Mucosa of rectum (tissue), 2 donors: ENCODE results near the gene KCNIP4.

ENCODE experiments used
- H3K27ac ChIP-seq, 2 donors: one replicate each; pipeline ENCODE4 v1.7.0; 2013; ENCODE audit warnings: inconsistent platforms in 2 of 2, low read depth in 2 of 2, low read length in 2 of 2
- H3K27me3 ChIP-seq, 2 donors: one replicate each; pipeline ENCODE4 v1.7.0; 2013; ENCODE audit warnings: low read length in 2 of 2; ENCODE audit not compliant: control insufficient read depth in 2 of 2, insufficient read depth in 2 of 2
- H3K36me3 ChIP-seq, 2 donors: one replicate each; pipeline ENCODE4 v1.7.0; 2013; ENCODE audit warnings: low read length in 2 of 2; ENCODE audit not compliant: control insufficient read depth in 2 of 2, insufficient read depth in 2 of 2
- H3K4me1 ChIP-seq, 2 donors: one replicate each; pipeline ENCODE4 v1.7.0; 2013; ENCODE audit warnings: low read length in 2 of 2, mild to moderate bottlenecking in 1 of 2; ENCODE audit not compliant: control insufficient read depth in 2 of 2, insufficient read depth in 2 of 2
- H3K4me3 ChIP-seq, 2 donors: one replicate each; pipeline ENCODE4 v1.7.0; 2013; ENCODE audit warnings: low read length in 2 of 2
- H3K9ac ChIP-seq, 2 donors: one replicate each; pipeline ENCODE4 v1.7.0; 2013; ENCODE audit warnings: low read length in 2 of 2, low read depth in 1 of 2, mild to moderate bottlenecking in 1 of 2
- H3K9me3 ChIP-seq, 2 donors: one replicate each; pipeline ENCODE4 v1.7.0; 2013; ENCODE audit warnings: low read length in 2 of 2; ENCODE audit not compliant: control insufficient read depth in 2 of 2
- donor health status: healthy.
- donor health status: Normal muscosa, but diverticular disease.

Gene KCNIP4

DNA sequence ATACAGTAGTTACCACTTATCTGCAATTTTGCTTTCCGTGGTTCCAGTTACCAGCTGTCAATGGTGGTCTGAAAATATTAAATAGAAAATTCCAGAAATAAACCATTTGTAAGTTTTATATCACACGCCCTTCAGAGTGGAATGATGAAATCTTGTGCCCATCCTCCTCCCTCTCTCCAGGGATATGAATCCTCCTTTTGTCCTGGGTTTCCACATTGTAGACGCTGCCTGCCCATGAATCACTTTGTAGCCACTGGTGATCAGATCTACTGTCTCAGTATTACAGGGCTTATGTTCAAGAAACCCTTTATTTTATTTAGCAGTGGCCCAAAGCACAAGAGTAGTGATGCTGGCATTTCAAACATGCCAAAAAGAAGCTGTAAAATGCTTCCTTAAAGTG, 198.6 kb downstream of the KCNIP4 start:
- Histone ChIP-seq H3K36me3 (no peaks in the 10 kb centered on the region), H3K9me3 (no peaks in the 10 kb centered on the region), H3K27me3 (no peaks in the 10 kb centered on the region), H3K4me1 (no peaks in the 10 kb centered on the region), H3K9ac (no peak overlapping the region), H3K27ac (no peak overlapping the region), H3K4me3 (no peak overlapping the region)

DNA sequence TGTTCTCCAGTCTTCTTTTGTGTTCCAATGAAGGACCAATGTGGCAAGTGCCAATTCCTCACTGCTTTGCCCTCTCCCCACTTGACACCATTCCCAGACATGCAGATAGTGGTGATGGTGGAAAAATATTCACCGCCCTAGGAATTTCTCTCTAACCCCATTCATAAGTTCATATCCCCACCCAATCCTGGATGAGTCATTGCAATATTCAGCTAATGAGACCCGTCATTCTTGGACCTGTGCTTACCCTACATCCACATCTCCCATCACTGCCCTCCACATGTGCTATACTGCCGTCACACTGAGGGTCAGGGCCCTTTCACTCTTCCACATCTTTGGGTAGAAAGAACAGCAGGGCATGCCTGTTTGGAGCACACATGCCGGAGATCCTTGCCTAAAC, 199.2 kb downstream of the KCNIP4 start:
- no peaks in the 10 kb centered on the region for H3K9me3 ChIP-seq
- H3K4me1 ChIP-seq, result no peaks in the 10 kb centered on the region
- no peak overlapping the region for H3K9ac ChIP-seq
- H3K27me3 ChIP-seq, result no peaks in the 10 kb centered on the region
- no peak overlapping the region for H3K27ac ChIP-seq
- H3K36me3 ChIP-seq, result no peaks in the 10 kb centered on the region
- no peak overlapping the region for H3K4me3 ChIP-seq

GRCh38 chr4:21744046-21744445, 204.5 kb downstream of the KCNIP4 start:
- Histone ChIP-seq H3K27ac (no peak overlapping the region), H3K4me3 (no peak overlapping the region)

GRCh38 chr4:21742326-21742725, 206.2 kb downstream of the KCNIP4 start:
- no peak overlapping the region for H3K4me3 ChIP-seq
- no peaks in the 10 kb centered on the region for H3K4me1 ChIP-seq

More at GRCh38 chr4:21744046-21744445, 204.5 kb downstream of the KCNIP4 start:
- Histone ChIP-seq H3K36me3 (no peaks in the 10 kb centered on the region), H3K4me1 (no peaks in the 10 kb centered on the region), H3K9me3 (no peaks in the 10 kb centered on the region), H3K9ac (no peak overlapping the region), H3K27me3 (no peaks in the 10 kb centered on the region)

DNA sequence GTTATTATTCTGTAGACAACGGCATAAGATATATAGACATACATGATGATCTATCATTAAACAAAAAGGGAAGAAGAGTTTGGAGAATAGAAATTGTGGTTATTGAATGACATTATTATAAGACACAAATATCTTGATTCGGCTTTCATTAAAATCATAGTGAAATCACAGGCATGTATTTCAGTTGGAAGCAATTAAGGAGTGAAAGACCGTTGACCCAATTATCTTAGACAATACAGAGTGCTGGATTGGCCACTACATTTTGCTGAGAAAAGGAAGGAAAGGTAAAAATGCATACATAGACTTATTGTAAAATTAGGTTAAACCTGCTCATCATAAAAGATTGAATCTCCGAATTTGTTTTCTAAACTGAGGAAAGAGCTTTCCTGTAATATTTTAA, 209.8 kb downstream of the KCNIP4 start:
- no peak overlapping the region for H3K27ac ChIP-seq
- no peaks in the 10 kb centered on the region for H3K9me3 ChIP-seq
- H3K36me3 ChIP-seq, result no peaks in the 10 kb centered on the region
- no peak overlapping the region for H3K4me3 ChIP-seq
- no peaks in the 10 kb centered on the region for H3K27me3 ChIP-seq
- H3K9ac ChIP-seq, result no peak overlapping the region
- H3K4me1 ChIP-seq, result no peaks in the 10 kb centered on the region

More at GRCh38 chr4:21742326-21742725, 206.2 kb downstream of the KCNIP4 start:
- no peak overlapping the region for H3K9ac ChIP-seq
- H3K27me3 ChIP-seq, result no peaks in the 10 kb centered on the region
- no peak overlapping the region for H3K27ac ChIP-seq
- no peaks in the 10 kb centered on the region for H3K36me3 ChIP-seq
- H3K9me3 ChIP-seq, result no peaks in the 10 kb centered on the region

GRCh38 chr4:21735866-21736265, 212.7 kb downstream of the KCNIP4 start:
- Histone ChIP-seq H3K9me3 (no peaks in the 10 kb centered on the region), H3K9ac (no peak overlapping the region), H3K27ac (no peak overlapping the region), H3K36me3 (no peaks in the 10 kb centered on the region), H3K27me3 (no peaks in the 10 kb centered on the region), H3K4me1 (no peaks in the 10 kb centered on the region), H3K4me3 (no peak overlapping the region)

GRCh38 chr4:21733894-21734630, 214.5 kb downstream of the KCNIP4 start:
- no peak overlapping the region for H3K27ac ChIP-seq
- no peak overlapping the region for H3K4me3 ChIP-seq
- no peaks in the 10 kb centered on the region for H3K4me1 ChIP-seq
- H3K9ac ChIP-seq, result no peak overlapping the region
- no peaks in the 10 kb centered on the region for H3K9me3 ChIP-seq
- no peaks in the 10 kb centered on the region for H3K27me3 ChIP-seq
- H3K36me3 ChIP-seq, result no peaks in the 10 kb centered on the region

GRCh38 chr4:21728304-21728703, 220.3 kb downstream of the KCNIP4 start:
- H3K27ac ChIP-seq, result no peak overlapping the region
- H3K36me3 ChIP-seq, result no peaks in the 10 kb centered on the region
- H3K9me3 ChIP-seq, result no peaks in the 10 kb centered on the region
- no peaks in the 10 kb centered on the region for H3K4me1 ChIP-seq
- H3K4me3 ChIP-seq, result no peak overlapping the region
- H3K9ac ChIP-seq, result no peak overlapping the region
- no peaks in the 10 kb centered on the region for H3K27me3 ChIP-seq

- Histone ChIP-seq H3K27me3 (no peaks in the 10 kb centered on the region), H3K36me3 (no peaks in the 10 kb centered on the region), H3K9ac (no peak overlapping the region), H3K4me3 (no peak overlapping the region), H3K27ac (no peak overlapping the region), H3K9me3 (no peaks in the 10 kb centered on the region), H3K4me1 (no peaks in the 10 kb centered on the region)
Observed at GRCh38 chr4:21726255-21726815, 222.2 kb downstream of the KCNIP4 start.

DNA sequence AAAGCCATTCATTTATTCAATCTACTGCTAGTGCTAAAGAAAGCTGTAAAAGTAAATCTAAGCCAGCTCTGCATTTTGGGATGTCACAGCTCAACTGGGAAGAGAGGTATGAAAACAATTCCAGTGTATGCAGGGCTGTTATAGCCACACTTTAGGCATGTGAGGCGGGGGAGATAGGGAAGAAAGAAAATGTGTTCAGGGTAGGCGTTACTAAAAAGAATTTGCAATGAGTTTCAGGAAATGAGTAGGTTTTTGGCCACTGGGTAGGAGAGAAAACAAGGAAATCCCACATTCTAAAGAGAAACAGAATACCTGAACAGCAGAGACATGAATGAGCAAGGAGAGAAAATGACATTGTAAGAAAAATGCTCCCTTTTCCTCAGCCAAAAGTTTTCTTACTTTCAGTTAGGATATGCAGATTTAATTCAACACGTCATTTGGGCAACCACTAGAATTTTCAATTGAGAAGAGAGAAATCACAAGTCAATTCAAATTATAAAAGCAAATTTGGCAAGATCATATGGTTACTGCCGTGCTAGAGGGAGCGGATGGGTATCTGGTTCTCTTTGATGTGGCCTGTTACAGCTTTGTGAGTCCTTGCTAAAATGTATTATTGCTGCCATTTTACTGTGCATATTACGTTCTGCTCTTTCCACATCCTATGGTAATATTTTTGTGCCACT, 226.3 kb downstream of the KCNIP4 start:
- Histone ChIP-seq H3K27me3 (no peaks in the 10 kb centered on the region), H3K9ac (no peak overlapping the region), H3K36me3 (no peaks in the 10 kb centered on the region), H3K27ac (no peak overlapping the region), H3K4me3 (no peak overlapping the region), H3K9me3 (no peaks in the 10 kb centered on the region), H3K4me1 (no peaks in the 10 kb centered on the region)
